Neural cell (in vitro differentiated cells): ENCODE data around the gene TMEM131. TPM values are rescaled to one million over a fixed set of nuclear protein-coding genes. Genes with fewer than 3 reads are reported as not detected.

Experiments
- H2AFZ ChIP-seq: fragments of 200-600, 300-800 bp; sonication (generic), shearing (Covaris generic); 2 replicates; pipeline ENCODE4 v1.6.0; 2014; ENCODE audit warnings: low read depth, mild to moderate bottlenecking, antibody characterized with exemption, low read length, moderate library complexity
- H3F3A ChIP-seq: fragments of 200-600 bp; shearing (Covaris generic); 2 replicates; pipeline ENCODE4 v1.6.1; 2016; ENCODE audit warnings: mild to moderate bottlenecking, moderate library complexity, mixed read lengths, antibody characterized with exemption, low read length; ENCODE audit not compliant: insufficient read depth, poor library complexity, severe bottlenecking
- H3K27ac ChIP-seq: fragments of 200-600, 300-800 bp; sonication (generic), shearing (Covaris generic); 2 replicates; pipeline ENCODE4 v1.5.1; 2014; ENCODE audit warnings: mild to moderate bottlenecking, low read length, moderate library complexity
- H3K27me3 ChIP-seq: fragments of 300-800, 200-600 bp; sonication (generic), shearing (Covaris generic); 2 replicates; pipeline ENCODE4 v1.6.0; 2014; ENCODE audit warnings: mild to moderate bottlenecking, low read depth, low read length, moderate library complexity; ENCODE audit not compliant: insufficient read depth
- H3K36me3 ChIP-seq: fragments of 300-800, 200-600 bp; sonication (generic), shearing (Covaris generic); 2 replicates; pipeline ENCODE4 v1.5.1; 2014; ENCODE audit warnings: mild to moderate bottlenecking, antibody characterized with exemption, low read length, moderate library complexity; ENCODE audit not compliant: insufficient read depth
- H3K4me2 ChIP-seq: fragments of 300-800, 200-600 bp; sonication (generic), shearing (Covaris generic); 2 replicates; pipeline ENCODE4 v1.6.0; 2014; ENCODE audit warnings: mild to moderate bottlenecking, low read length
- H3K4me3 ChIP-seq: fragments of 300-800, 200-600 bp; sonication (generic), shearing (Covaris generic); 2 replicates; pipeline ENCODE4 v1.5.1; 2014; ENCODE audit warnings: mild to moderate bottlenecking, low read length, moderate library complexity
- H3K79me2 ChIP-seq: fragments of 200-600 bp; shearing (Covaris generic); replicated peaks from 2 replicates; pipeline ENCODE4 v1.6.0; 2014; ENCODE audit warnings: mild to moderate bottlenecking, low read length, moderate library complexity; ENCODE audit not compliant: insufficient read depth
- H3K9ac ChIP-seq: fragments of 300-800, 200-600 bp; sonication (generic), shearing (Covaris generic); 2 replicates; pipeline ENCODE4 v1.6.1; 2016; ENCODE audit warnings: mild to moderate bottlenecking, low read length, mixed read lengths
- H3K9me2 ChIP-seq: fragments of 200-600 bp; shearing (Covaris generic); 2 replicates; pipeline ENCODE4 v1.6.1; 2016; ENCODE audit warnings: mild to moderate bottlenecking, low read length, mixed read lengths; ENCODE audit not compliant: insufficient read depth
- H3K9me3 ChIP-seq: fragments of 200-600, 300-800 bp; sonication (generic), shearing (Covaris generic); 2 replicates; pipeline ENCODE4 v1.6.1; 2016; ENCODE audit warnings: mild to moderate bottlenecking, mixed run types, low read length, moderate library complexity, mixed read lengths
- H4K20me1 ChIP-seq: fragments of 200-600 bp; shearing (Covaris generic); 2 replicates; pipeline ENCODE4 v1.6.1; 2016; ENCODE audit warnings: mild to moderate bottlenecking, mixed run types; ENCODE audit not compliant: insufficient read depth
- CTCF ChIP-seq: fragments of 450-650 bp; IDR thresholded peaks from 2 replicates; pipeline ENCODE4 v1.5.1; 2014; ENCODE audit warnings: antibody characterized with exemption, mild to moderate bottlenecking, moderate library complexity; ENCODE audit not compliant: poor library complexity, severe bottlenecking
- EP300 ChIP-seq: fragments of 450-650 bp; conservative IDR thresholded peaks from 2 replicates; pipeline ENCODE4 v1.6.1; 2014; ENCODE audit warnings: antibody characterized with exemption, mild to moderate bottlenecking, moderate library complexity; ENCODE audit not compliant: poor library complexity, severe bottlenecking
- EZH2 ChIP-seq: fragments of 200-600, 300-800 bp; shearing (Covaris generic), sonication (generic); IDR thresholded peaks from 2 replicates; pipeline ENCODE4 v1.6.1; 2014; ENCODE audit warnings: antibody characterized with exemption, low read length, borderline replicate concordance, mild to moderate bottlenecking; ENCODE audit not compliant: insufficient read depth, poor library complexity, severe bottlenecking
- MXI1 ChIP-seq: fragments of 450-650 bp; conservative IDR thresholded peaks from 2 replicates; pipeline ENCODE4 v1.6.1; 2014; ENCODE audit warnings: antibody characterized with exemption, mild to moderate bottlenecking; ENCODE audit not compliant: poor library complexity, severe bottlenecking
- POLR2AphosphoS5 ChIP-seq: IDR thresholded peaks from 2 replicates; pipeline ENCODE4 v1.6.1; 2012
- RAD21 ChIP-seq: fragments of 450-650 bp; conservative IDR thresholded peaks from 2 replicates; pipeline ENCODE4 v1.6.1; 2014; ENCODE audit warnings: antibody characterized with exemption, mild to moderate bottlenecking, moderate library complexity
- REST ChIP-seq: IDR thresholded peaks from 2 replicates; pipeline ENCODE4 v1.6.1; 2012; ENCODE audit warnings: borderline replicate concordance
- SMC3 ChIP-seq: fragments of 450-650 bp; conservative IDR thresholded peaks from 2 replicates; pipeline ENCODE4 v1.6.1; 2014; ENCODE audit warnings: antibody characterized with exemption, mild to moderate bottlenecking, moderate library complexity; ENCODE audit not compliant: poor library complexity
- TAF1 ChIP-seq: IDR thresholded peaks from 2 replicates; pipeline ENCODE4 v1.6.1; 2012; ENCODE audit warnings: low read depth
- polyA plus RNA-seq: library from polyadenylated mRNA; depleted of rRNA; stranded (reverse); fragments of >200 nt; gene quantifications from 2 replicates; pipeline ENCODE4 v1.2.3, GENCODE V29; 2014

Gene TMEM131
- polyA plus RNA-seq, 1 donor from 2014 or later, result 9.6 TPM

GRCh38 chr2:97747716-97748115 is 248.0 kb downstream of the TMEM131 start:
- Histone ChIP-seq H3K4me2 (no peak overlapping the region), H3K9me3 (no peaks in the 10 kb centered on the region), H4K20me1 (no peaks in the 10 kb centered on the region), H3K9ac (no peak overlapping the region), H3K4me3 (no peak overlapping the region), H3K79me2 (no peaks in the 10 kb centered on the region), H3K27me3 (no peaks in the 10 kb centered on the region), H3F3A (no peaks in the 10 kb centered on the region), H3K36me3 (peaks cover 5% of the 10 kb centered on the region), H2AFZ (no peak overlapping the region), H3K27ac (no peak overlapping the region), H3K9me2 (no peaks in the 10 kb centered on the region)
- TF ChIP-seq RAD21 (no peak), EP300 (no peak), TAF1 (no peak), POLR2AphosphoS5 (no peak), EZH2 (no peak), MXI1 (no peak), REST (no peak), SMC3 (no peak), CTCF (no peak)

GRCh38 chr2:97747285-97747684 is 248.5 kb downstream of the TMEM131 start:
- H3K4me3 ChIP-seq, result no peak overlapping the region
- TF ChIP-seq MXI1, result no peak
- TF ChIP-seq TAF1, result no peak
- no peak for TF ChIP-seq EP300
- TF ChIP-seq SMC3, result no peak
- TF ChIP-seq POLR2AphosphoS5, result no peak
- TF ChIP-seq RAD21, result no peak
- TF ChIP-seq CTCF, result no peak
- TF ChIP-seq REST, result no peak
- no peak for TF ChIP-seq EZH2
- no peaks in the 10 kb centered on the region for H3K9me2 ChIP-seq
- H3K27ac ChIP-seq, result no peak overlapping the region
- H4K20me1 ChIP-seq, result no peaks in the 10 kb centered on the region
- H3K9me3 ChIP-seq, result no peaks in the 10 kb centered on the region
- H3K9ac ChIP-seq, result no peak overlapping the region
- H2AFZ ChIP-seq, result no peak overlapping the region
- H3K27me3 ChIP-seq, result no peaks in the 10 kb centered on the region
- H3K36me3 ChIP-seq, result peaks cover 5% of the 10 kb centered on the region
- H3K79me2 ChIP-seq, result no peaks in the 10 kb centered on the region
- H3F3A ChIP-seq, result no peaks in the 10 kb centered on the region
- H3K4me2 ChIP-seq, result no peak overlapping the region
